Posterior cingulate gyrus (tissue), 11 donors: ENCODE data around the gene SLC19A1.

Source experiments
- DNase-seq, 10 donors: peaks; one replicate each; pipeline versions ENCODE4 v3.0.0 to v3.0.0-alpha.2; 2020 to 2021; ENCODE audit warnings: mixed read lengths in 3 of 10
- intact Hi-C: fragments of 100-400 bp; cut with DNase I; formaldehyde crosslinking; loops from one replicate; pipeline ENCODE4 v1.15.1; 2023

The SLC19A1 gene

GRCh38 chr21:45542242-45542666, at the start of gene SLC19A1:
Gene SLC19A1 (minus strand): TSS chr21:45542440. CDS start chr21:45537959, 4,481 bp downstream.
- peak in 7 of 10 donors; percentile 63 to 96 (median 73) for DNase-seq
- intact Hi-C loops, result no loop called here

- peak in 1 of 10 donors; percentile 10 for DNase-seq
- intact Hi-C loops, result no loop called here
Measured at GRCh38 chr21:45591619-45592207, 49.5 kb upstream of the SLC19A1 start.

- intact Hi-C loops, result no loop called here
- peak in 1 of 10 donors; percentile 73 for DNase-seq
Measured at GRCh38 chr21:45590726-45591618, 48.7 kb upstream of the SLC19A1 start.

- intact Hi-C loops, result no loop called here
- DNase-seq, result peak in 1 of 10 donors; percentile 80
Measured at GRCh38 chr21:45590246-45590725, 48.0 kb upstream of the SLC19A1 start.

GRCh38 chr21:45589686-45590245, 47.5 kb upstream of the SLC19A1 start:
- intact Hi-C loops, result no loop called here
- peak in 1 of 10 donors; percentile 62 for DNase-seq

- intact Hi-C loops, result no loop called here
Measured at GRCh38 chr21:45588871-45589491, 46.7 kb upstream of the SLC19A1 start.

GRCh38 chr21:45588086-45588825, 46.0 kb upstream of the SLC19A1 start:
- peak in 1 of 10 donors; percentile 15 for DNase-seq
- intact Hi-C loops, result no loop called here

More at GRCh38 chr21:45588871-45589491, 46.7 kb upstream of the SLC19A1 start:
- DNase-seq, result no peak

GRCh38 chr21:45586289-45586858, 44.1 kb upstream of the SLC19A1 start:
- intact Hi-C loops, result no loop called here
- no peak for DNase-seq

GRCh38 chr21:45584786-45585185, 42.5 kb upstream of the SLC19A1 start:
- intact Hi-C loops, result no loop called here

GRCh38 chr21:45583831-45584509, 41.7 kb upstream of the SLC19A1 start:
- intact Hi-C loops, result no loop called here
- peak in 1 of 10 donors; percentile 22 for DNase-seq

More at GRCh38 chr21:45584786-45585185, 42.5 kb upstream of the SLC19A1 start:
- peak in 1 of 10 donors; percentile 48 for DNase-seq

- peak in 1 of 10 donors; percentile 6 for DNase-seq
- intact Hi-C loops, result no loop called here
Measured at GRCh38 chr21:45582128-45582527, 39.9 kb upstream of the SLC19A1 start.

- intact Hi-C loops, result no loop called here
- DNase-seq, result peak in 2 of 10 donors; percentile 49 to 52
Measured at GRCh38 chr21:45581322-45581712, 39.1 kb upstream of the SLC19A1 start.

- peak in 2 of 10 donors; percentile 25 to 74 for DNase-seq
Measured at GRCh38 chr21:45580576-45581321, 38.5 kb upstream of the SLC19A1 start.

GRCh38 chr21:45580181-45580575, 37.9 kb upstream of the SLC19A1 start:
- DNase-seq, result peak in 1 of 10 donors; percentile 61
- intact Hi-C loops, result no loop called here

More at GRCh38 chr21:45580576-45581321, 38.5 kb upstream of the SLC19A1 start:
- intact Hi-C loops, result no loop called here

- DNase-seq, result peak in 2 of 10 donors; percentile 68 to 81
- intact Hi-C loops, result no loop called here
Measured at GRCh38 chr21:45579383-45580180, 37.3 kb upstream of the SLC19A1 start.

GRCh38 chr21:45578811-45579381, 36.7 kb upstream of the SLC19A1 start:
- intact Hi-C loops, result no loop called here
- DNase-seq, result peak in 1 of 10 donors; percentile 60
